Measurements from ENCODE around the gene IL17RD. TPM values are rescaled to one million over a fixed set of nuclear protein-coding genes. Genes with fewer than 3 reads are reported as not detected.
A peak's percentile ranks its signal among the peaks of the same experiment; 100 is the strongest.

Gene IL17RD
- total and polyA plus RNA-seq, 9 of the 15 experiments (the other 6 are each of a cell fraction or from before 2014, with no cell fraction given), result under 0.01 to 0.09 (median 0.04) TPM; not detected in 4

DNA sequence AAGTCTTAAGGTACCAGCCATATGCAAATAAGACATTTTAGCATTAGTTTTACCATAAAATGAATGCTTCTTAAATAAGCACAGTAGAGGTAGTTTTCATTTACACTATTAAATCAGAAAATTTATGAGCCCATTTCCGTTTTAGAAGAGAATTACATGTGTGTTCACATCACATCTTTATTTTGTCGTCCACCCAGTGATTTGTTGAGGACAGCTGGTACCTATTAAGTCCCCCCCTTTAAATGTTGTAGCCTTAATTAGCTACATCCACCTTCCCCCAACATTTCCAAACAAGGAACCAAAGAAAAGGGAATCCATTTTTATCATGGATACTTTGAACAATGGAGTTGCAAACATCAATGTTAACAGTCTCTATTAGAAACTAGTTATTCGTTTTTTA, 6.8 kb downstream of the IL17RD start:
- peaks cover 5 to 51% of the 10 kb centered on the region in 2 experiments; a peak in 3 of 5 replicates for H3K27me3 ChIP-seq (ENCODE audit: control insufficient read depth in 2 of 2, insufficient read depth in 2 of 2, low read length in 2 of 2)
- H3K9me1 ChIP-seq (ENCODE audit: control insufficient read depth, insufficient read depth, low read length), result no peaks in the 10 kb centered on the region
- no peak overlapping the region for H3K4me2 ChIP-seq (ENCODE audit: insufficient read depth, low read length)
- ChIA-PET POLR2A (interaction anchor here (0.8 kb wide), 1 partner anchor 12 kb away, joined by 3 read pairs; no protein-coding TSS in a partner anchor), CTCF (ENCODE audit: low intra/inter-chr PET ratio) (no interaction called here)
- no peaks in the 10 kb centered on the region for H3K79me2 ChIP-seq (ENCODE audit: control insufficient read depth, insufficient read depth, low read length)
- H3K9ac ChIP-seq (ENCODE audit: insufficient read depth in 1 of 2, low read depth in 2 of 2, low read length in 2 of 2), result no peak overlapping the region
- H3K4me1 ChIP-seq (replicated peaks in 1 of 2; ENCODE audit: control insufficient read depth in 2 of 2, insufficient read depth in 2 of 2, low read length in 2 of 2), result no peaks in the 10 kb centered on the region
- FAIRE-seq (no peak), DNase-seq (ENCODE audit: extremely low read depth in 1 of 4, low spot score in 3 of 4) (no peak), ATAC-seq (no peak)
- in situ Hi-C loops (cut with MboI), result no loop called here
- no TSS peak for BruUV-seq (replicated peaks)
- no peaks in the 10 kb centered on the region for H4K20me1 ChIP-seq (replicated peaks; ENCODE audit: control insufficient read depth, insufficient read depth, low read length)
- no peak overlapping the region for H2AFZ ChIP-seq (ENCODE audit: low read depth, low read length)
- H3K9me3 ChIP-seq (replicated peaks; ENCODE audit: control insufficient read depth, insufficient read depth, low read depth, low read length), result no peaks in the 10 kb centered on the region
- 3% methylated on average over 3 of the region's 3 CpGs for WGBS (ENCODE audit: insufficient coverage, low coverage, missing lambda C conversion rate)
- no peak overlapping the region for H3K4me3 ChIP-seq
- TF ChIP-seq CBX8 (IDR thresholded peaks at IDR 0.05; ENCODE audit: borderline replicate concordance, extremely low read depth, low read depth, low read length, poor library complexity, severe bottlenecking), result peak; percentile 35
- no peak for TF ChIP-seq L3MBTL2 (IDR thresholded peaks at IDR 0.05)
- intact Hi-C loops (cut with micrococcal nuclease), result no loop called here
- H3K27ac ChIP-seq (ENCODE audit: extremely low read depth, low read depth, low read length), result no peak overlapping the region
- H3K36me3 ChIP-seq (ENCODE audit: control insufficient read depth, insufficient read depth, low read length), result no peaks in the 10 kb centered on the region

DNA sequence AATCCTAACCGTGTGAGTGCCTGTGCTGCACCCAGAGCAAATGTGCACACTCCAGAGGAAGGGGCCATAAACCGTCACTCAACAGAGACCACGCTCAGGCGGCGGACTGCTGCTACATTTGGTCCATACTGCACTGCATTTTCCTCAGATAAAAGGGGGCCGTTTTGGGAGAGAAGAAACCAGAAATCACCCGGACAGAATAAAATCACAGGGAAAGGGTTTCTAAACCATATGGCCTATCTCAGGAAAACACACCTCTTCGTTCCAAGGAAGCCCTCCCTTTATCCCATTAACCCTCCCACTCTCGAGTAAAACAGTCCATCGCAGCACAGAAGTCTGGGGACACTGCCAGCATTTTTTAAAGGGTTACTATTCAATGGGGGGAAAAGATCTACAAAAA, 7.6 kb downstream of the IL17RD start:
- no TSS peak for BruUV-seq (replicated peaks)
- Histone ChIP-seq H3K79me2 (ENCODE audit: control insufficient read depth, insufficient read depth, low read length) (no peaks in the 10 kb centered on the region), H4K20me1 (replicated peaks; ENCODE audit: control insufficient read depth, insufficient read depth, low read length) (no peaks in the 10 kb centered on the region), H3K4me1 (replicated peaks in 1 of 2; ENCODE audit: control insufficient read depth in 2 of 2, insufficient read depth in 2 of 2, low read length in 2 of 2) (no peaks in the 10 kb centered on the region), H3K27ac (ENCODE audit: extremely low read depth, low read depth, low read length) (no peak overlapping the region), H3K9ac (ENCODE audit: insufficient read depth in 1 of 2, low read depth in 2 of 2, low read length in 2 of 2) (no peak overlapping the region), H3K9me3 (replicated peaks; ENCODE audit: control insufficient read depth, insufficient read depth, low read depth, low read length) (no peaks in the 10 kb centered on the region), H3K4me3 (no peak overlapping the region), H3K4me2 (ENCODE audit: insufficient read depth, low read length) (no peak overlapping the region), H2AFZ (ENCODE audit: low read depth, low read length) (no peak overlapping the region), H3K9me1 (ENCODE audit: control insufficient read depth, insufficient read depth, low read length) (no peaks in the 10 kb centered on the region), H3K27me3 (ENCODE audit: control insufficient read depth in 2 of 2, insufficient read depth in 2 of 2, low read length in 2 of 2) (peaks cover 2 to 43% of the 10 kb centered on the region in 2 experiments; a peak in 2 of 5 replicates), H3K36me3 (ENCODE audit: control insufficient read depth, insufficient read depth, low read length) (no peaks in the 10 kb centered on the region)
- CTCF ChIA-PET (ENCODE audit: low intra/inter-chr PET ratio), result no interaction called here
- in situ Hi-C loops (cut with MboI) (no loop called here), intact Hi-C loops (cut with micrococcal nuclease) (no loop called here)
- FAIRE-seq, result no peak
- DNase-seq (ENCODE audit: extremely low read depth in 1 of 4, low spot score in 3 of 4), result no peak
- POLR2A ChIA-PET, result no interaction called here
- WGBS (ENCODE audit: insufficient coverage, low coverage, missing lambda C conversion rate), result 3% methylated on average over 5 of the region's 10 CpGs
- no peak for ATAC-seq
- TF ChIP-seq NCOA2 (IDR thresholded peaks at IDR 0.05; ENCODE audit: partially characterized antibody in 2 of 2) (no peak), HNRNPLL (IDR thresholded peaks at IDR 0.05; ENCODE audit: low read depth, low read length, poor library complexity, severe bottlenecking) (no peak), THRAP3 (IDR thresholded peaks at IDR 0.05; ENCODE audit: borderline replicate concordance) (no peak)
- TF ChIP-seq, protein P1, sequence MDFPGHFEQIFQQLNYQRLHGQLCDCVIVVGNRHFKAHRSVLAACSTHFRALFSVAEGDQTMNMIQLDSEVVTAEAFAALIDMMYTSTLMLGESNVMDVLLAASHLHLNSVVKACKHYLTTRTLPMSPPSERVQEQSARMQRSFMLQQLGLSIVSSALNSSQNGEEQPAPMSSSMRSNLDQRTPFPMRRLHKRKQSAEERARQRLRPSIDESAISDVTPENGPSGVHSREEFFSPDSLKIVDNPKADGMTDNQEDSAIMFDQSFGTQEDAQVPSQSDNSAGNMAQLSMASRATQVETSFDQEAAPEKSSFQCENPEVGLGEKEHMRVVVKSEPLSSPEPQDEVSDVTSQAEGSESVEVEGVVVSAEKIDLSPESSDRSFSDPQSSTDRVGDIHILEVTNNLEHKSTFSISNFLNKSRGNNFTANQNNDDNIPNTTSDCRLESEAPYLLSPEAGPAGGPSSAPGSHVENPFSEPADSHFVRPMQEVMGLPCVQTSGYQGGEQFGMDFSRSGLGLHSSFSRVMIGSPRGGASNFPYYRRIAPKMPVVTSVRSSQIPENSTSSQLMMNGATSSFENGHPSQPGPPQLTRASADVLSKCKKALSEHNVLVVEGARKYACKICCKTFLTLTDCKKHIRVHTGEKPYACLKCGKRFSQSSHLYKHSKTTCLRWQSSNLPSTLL (IDR thresholded peaks at IDR 0.05), result no peak

Data from K562 (cell line).